ENCODE results near the gene HMCN1.

GRCh38 chr1:185776522-185776921 lies 42.3 kb downstream of the HMCN1 start:
- TF ChIP-seq CTCF (IDR thresholded peaks at IDR 0.05) (no peak), POLR2A (IDR thresholded peaks at IDR 0.05; ENCODE audit: low read depth) (no peak), POLR2AphosphoS5 (IDR thresholded peaks at IDR 0.05) (no peak)

All from esophagus muscularis mucosa (tissue), 3 donors.